ENCODE measurements around the gene ITPRIP.

The ITPRIP gene

DNA sequence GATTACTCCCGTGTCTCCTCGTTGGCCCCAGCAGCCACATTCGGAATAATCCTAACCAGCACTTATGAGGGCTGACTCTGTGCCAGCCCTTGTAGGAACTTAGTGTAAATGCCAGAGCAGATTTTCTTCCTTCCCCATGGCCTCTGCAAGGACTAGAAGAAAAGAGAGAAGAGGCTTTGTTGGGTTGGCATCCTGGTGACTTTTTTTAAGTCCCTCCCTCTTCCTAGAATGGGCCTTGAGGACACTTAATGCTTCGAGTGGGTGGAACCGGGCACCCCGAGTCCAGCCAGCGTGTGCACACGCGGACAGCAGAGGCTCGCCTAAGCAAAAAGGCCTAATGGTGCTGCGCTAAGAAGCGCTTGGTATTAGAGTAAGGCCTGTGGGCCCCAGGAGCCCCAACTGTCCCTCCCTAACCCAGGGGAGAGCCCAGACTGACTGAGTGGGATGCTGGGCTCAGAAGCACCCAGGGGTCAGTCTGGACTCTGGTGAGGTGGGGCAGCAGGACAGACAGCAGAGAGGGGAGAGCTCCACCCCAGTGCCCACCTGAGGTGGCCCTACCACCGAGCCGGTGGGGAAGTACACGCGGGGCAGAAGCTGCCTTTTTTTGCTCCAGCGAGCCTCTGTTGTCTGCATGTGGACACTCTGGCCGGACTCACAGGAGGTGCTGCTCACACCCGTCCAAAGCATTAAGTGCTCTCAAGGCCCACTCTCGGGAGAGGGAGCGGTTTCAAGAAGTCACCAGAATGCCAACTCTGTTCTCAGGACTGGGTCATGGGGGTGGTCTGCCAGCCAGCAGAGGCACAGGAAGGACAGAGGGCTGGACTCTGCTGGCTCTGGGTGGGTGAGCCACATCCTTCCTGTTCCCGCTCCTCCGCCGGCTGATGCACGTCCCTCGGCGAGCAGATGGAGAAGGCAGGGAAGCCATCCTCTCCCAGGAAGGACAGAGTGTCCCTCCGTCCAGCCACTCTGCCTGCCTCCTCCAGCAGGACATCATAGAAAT is 12.5 kb downstream of the ITPRIP start:
- no peak for DNase-seq (ENCODE audit: low read depth)

- no peak for DNase-seq (ENCODE audit: low read depth)
Measured at GRCh38 chr10:104324931-104325330, 13.3 kb downstream of the ITPRIP start.

GRCh38 chr10:104324221-104324686 is 14.0 kb downstream of the ITPRIP start:
- DNase-seq (ENCODE audit: low read depth): no peak

- no peak for DNase-seq (ENCODE audit: low read depth)
Measured at GRCh38 chr10:104323760-104324201, 14.5 kb downstream of the ITPRIP start.

GRCh38 chr10:104323085-104323484 is 15.2 kb downstream of the ITPRIP start:
- DNase-seq (ENCODE audit: low read depth): no peak

GRCh38 chr10:104322416-104322782 is 15.9 kb downstream of the ITPRIP start:
- no peak for DNase-seq (ENCODE audit: low read depth)

DNA sequence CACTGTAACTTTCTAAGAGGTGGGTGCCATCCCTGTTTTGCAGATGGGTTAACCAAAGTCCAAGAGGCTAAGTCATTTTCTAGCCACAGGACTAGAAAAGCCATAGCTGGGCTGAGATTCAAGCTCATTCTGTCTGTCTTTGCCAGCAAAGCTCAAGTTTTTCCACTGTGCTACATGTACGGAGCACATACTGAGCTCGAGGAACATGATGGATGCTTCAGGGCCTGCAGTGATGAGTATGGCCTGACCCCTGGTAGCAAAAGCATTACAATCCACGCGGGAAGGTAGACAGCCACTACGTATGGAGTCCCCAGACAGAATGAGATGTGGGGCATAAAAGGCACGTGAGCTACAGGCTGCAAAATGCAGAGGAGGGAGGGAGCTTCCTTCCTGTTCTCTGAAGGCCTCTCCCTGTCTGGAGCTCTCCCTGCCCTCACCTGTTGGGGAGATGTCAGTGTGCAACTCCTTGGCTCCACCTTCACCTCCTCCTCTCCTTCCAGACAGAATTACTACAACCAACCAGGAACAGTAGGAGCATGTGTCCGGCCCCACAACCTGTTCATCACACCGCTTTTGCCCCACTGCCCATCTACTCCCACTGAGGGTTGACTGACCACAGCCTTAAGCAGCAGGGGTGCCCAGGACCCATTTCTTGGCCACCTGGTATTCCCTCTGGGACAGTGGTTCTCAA is 16.4 kb downstream of the ITPRIP start:
- DNase-seq (ENCODE audit: low read depth): no peak

- no peak for DNase-seq (ENCODE audit: low read depth)
Measured at GRCh38 chr10:104321226-104321625, 17.0 kb downstream of the ITPRIP start.

GRCh38 chr10:104318810-104319741 is 19.2 kb downstream of the ITPRIP start:
- DNase-seq (ENCODE audit: low read depth): no peak

DNA sequence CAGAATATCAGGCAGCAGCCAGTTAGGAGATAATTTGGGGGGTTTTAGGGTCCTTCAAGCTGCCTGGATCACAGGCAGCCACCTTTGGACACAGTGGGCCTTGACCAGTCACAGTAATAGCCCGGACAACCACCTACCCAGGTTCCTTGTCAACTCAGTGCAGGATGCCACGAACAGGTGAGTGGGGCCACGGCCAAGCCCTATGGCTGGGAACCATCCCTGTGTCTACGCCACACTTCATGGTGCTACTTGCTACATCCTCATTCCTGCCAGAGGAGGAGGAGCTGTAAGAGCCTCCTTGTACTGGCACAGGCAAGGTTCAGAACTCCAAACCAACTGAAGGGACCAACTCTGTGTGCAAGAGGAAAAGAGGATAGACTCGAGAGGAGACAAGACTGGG is 19.9 kb downstream of the ITPRIP start:
- no peak for DNase-seq (ENCODE audit: low read depth)

DNA sequence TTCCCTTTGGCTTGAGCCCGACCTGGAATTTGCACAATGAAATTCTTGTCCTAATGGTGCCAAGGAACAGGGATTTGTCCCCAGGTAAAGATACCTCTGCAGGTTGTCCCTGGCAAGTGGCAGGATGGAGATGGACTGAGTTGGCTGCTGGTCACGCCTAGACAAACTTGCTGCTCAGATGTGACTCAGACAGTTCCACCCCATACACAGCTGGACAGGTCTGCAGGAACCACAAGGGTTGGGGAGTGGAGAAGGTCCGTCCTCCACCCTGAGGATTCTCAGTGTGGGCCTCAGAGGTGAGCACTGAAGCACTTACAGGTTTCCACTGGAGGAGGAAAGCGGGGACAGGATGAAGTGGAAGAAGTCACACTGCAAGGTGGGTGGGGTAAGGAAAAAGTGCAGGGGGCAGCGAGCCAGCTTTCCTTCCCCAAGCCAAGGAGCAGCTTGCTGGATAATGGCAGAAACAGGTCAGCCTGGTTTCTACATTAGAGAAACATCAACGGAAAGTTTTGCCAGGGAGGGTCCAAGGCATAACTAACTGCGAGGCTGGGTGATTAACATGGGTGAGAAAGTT is 20.5 kb downstream of the ITPRIP start:
- DNase-seq (ENCODE audit: low read depth): no peak

DNA sequence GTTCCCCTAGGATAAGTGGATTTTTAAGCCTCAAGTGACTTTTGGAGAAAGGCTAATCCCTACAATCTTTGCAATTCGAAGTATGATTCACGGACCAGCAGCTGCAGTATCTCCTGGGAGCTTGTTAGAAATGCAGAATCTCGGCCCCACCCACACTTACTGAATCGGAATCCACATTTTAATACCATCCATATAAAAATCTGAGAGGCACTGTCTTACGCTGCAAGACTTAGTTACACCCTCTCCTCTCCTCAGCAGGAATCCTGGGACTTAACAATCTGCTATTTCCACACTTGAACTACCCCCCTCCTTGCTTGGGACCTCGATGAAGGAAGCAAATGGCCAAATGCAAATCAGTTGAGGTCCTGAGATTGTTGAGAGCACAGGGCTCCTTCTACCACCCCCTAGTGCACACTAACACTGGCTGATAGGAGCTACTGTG is 21.0 kb downstream of the ITPRIP start:
- no peak for DNase-seq (ENCODE audit: low read depth)

DNA sequence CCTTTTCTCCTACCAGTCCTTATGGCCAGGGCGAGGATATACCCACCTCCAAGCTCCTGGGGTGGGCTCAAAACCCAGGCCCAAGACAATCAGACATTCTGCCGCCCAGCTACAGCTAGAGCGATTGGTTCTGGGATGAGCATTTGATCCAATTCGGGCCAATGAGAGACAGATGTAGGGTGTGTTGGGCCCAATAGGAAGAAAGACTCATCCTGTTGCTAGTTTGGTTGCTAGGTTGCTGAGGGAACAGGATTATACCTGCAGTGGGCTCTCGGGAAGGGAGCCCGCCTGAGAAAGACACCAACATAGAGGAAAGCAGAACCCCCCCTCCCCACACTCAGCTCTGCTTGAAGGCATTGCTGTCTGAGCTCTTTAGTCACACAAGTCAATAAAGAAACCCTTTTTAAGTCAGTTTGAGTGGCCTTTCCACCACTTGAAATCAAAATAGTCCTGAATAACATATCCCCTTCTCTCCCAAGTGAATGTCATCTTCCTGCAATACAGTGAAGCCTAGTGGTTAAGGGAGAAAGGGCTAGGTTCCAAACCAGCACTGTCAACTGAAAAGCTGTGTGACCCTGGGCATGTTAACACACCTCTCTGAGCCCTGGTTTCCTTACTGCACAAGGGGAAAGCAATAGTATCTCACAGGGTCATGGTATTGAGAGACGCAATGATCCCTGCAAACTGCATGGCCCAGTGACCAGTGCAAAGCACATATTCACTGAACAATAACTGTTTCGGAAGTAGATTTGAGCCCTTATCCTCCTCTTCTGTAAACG is 21.8 kb downstream of the ITPRIP start:
- no peak for DNase-seq (ENCODE audit: low read depth)

DNA sequence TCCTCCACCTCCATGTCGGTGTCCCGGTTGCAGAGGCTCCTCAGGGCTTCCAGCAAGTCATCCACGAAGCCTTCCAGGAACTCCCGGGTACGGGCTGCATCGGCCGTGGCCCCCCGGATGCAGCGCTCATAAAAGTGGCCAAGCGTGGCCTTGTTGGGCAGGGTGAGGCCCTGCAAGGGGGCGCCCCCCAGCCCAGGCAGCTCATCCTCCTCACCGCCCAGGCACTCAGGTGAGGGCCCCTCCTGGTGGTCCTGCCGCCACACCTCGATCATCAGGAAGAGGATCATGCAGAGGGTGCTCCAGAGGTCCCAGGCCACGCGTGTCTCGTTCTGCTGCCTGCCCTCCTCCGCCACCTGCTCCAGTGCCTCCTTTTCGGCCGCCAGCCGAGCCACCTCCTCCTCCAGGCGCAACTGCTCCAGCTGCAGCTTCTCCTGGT is 22.8 kb downstream of the ITPRIP start:
- no peak for DNase-seq (ENCODE audit: low read depth)

- DNase-seq (ENCODE audit: low read depth): no peak
Measured at GRCh38 chr10:104314591-104315485, 23.4 kb downstream of the ITPRIP start.

DNA sequence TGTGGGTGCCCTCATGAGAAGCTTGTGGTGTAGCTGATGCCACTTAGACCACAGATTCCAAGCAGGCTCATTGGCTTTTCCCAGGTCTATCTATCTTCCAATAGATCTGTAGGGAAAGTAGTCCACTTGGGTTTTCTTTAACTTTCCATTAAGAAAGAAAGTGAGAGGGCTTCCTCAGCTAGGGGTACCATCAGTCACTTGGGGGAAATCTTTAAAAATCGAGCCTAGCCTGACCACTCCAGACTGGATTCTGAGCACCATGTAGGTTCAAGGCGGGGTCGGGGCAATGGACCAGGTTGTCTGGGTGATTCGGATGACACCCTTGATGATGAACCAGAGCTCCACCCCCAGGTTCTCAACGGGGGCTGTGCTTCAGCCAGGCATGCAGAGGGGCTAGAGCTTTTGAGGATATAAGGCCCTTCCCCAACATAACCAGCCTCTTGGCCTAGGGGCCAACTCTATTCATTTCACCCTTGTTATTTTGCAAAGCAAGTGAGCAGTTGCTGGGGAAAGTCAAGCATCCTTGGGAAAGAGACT is 27.0 kb downstream of the ITPRIP start:
- DNase-seq (ENCODE audit: low read depth): no peak

- no peak for DNase-seq (ENCODE audit: low read depth)
Measured at GRCh38 chr10:104309980-104310978, 28.0 kb downstream of the ITPRIP start.

- DNase-seq (ENCODE audit: low read depth): no peak
Measured at GRCh38 chr10:104308439-104308903, 29.8 kb downstream of the ITPRIP start.
